Ishikawa (cell line): ENCODE data around the gene CTTNBP2.

Source experiments
- CEBPB ChIP-seq: IDR thresholded peaks from 2 replicates; pipeline ENCODE4 v1.6.1; 2012
- CREB1 ChIP-seq: IDR thresholded peaks from 2 replicates; pipeline ENCODE4 v1.6.1; 2012; ENCODE audit warnings: low read depth
- EP300 ChIP-seq: IDR thresholded peaks from 2 replicates; pipeline ENCODE4 v1.6.1; 2012; ENCODE audit warnings: borderline replicate concordance
- FOXM1 ChIP-seq: IDR thresholded peaks from 2 replicates; pipeline ENCODE4 v1.6.1; 2012; ENCODE audit warnings: low read depth, borderline replicate concordance
- TEAD4 ChIP-seq: IDR thresholded peaks from 2 replicates; pipeline ENCODE4 v1.6.1; 2012
- YY1 ChIP-seq: IDR thresholded peaks from 2 replicates; pipeline ENCODE4 v1.6.1; 2012; ENCODE audit warnings: low read depth
- ZBTB7A ChIP-seq: IDR thresholded peaks from 2 replicates; pipeline ENCODE4 v1.6.1; 2012; ENCODE audit warnings: low read depth
- TF ChIP-seq, protein P1 (sequence below): IDR thresholded peaks from 2 replicates; pipeline ENCODE4 v1.6.1; 2012; ENCODE audit warnings: low read depth, mild to moderate bottlenecking
- TF ChIP-seq, protein P2 (sequence below): IDR thresholded peaks from 2 replicates; pipeline ENCODE4 v1.6.1; 2012

DNA sequence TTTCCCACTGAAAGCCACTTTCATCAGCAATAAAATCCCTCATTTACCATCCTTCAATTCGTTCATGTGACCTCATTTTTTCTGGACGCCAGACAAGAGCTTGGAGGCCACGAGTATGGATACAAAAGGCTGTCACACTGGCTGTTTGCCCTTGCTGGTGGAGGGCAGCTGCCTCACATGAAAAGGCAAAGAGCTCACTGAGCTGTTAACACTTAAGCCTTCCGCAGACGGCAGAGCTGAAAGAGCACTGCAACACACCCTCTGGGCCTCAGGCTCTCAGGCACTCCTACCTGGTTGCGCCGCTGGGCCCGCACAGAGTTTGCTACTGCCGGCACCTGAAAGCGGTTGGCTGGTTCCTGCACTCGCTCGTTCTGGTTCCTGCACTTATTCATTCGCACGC, 199.9 kb downstream of the CTTNBP2 start:
- TF ChIP-seq, protein P1, sequence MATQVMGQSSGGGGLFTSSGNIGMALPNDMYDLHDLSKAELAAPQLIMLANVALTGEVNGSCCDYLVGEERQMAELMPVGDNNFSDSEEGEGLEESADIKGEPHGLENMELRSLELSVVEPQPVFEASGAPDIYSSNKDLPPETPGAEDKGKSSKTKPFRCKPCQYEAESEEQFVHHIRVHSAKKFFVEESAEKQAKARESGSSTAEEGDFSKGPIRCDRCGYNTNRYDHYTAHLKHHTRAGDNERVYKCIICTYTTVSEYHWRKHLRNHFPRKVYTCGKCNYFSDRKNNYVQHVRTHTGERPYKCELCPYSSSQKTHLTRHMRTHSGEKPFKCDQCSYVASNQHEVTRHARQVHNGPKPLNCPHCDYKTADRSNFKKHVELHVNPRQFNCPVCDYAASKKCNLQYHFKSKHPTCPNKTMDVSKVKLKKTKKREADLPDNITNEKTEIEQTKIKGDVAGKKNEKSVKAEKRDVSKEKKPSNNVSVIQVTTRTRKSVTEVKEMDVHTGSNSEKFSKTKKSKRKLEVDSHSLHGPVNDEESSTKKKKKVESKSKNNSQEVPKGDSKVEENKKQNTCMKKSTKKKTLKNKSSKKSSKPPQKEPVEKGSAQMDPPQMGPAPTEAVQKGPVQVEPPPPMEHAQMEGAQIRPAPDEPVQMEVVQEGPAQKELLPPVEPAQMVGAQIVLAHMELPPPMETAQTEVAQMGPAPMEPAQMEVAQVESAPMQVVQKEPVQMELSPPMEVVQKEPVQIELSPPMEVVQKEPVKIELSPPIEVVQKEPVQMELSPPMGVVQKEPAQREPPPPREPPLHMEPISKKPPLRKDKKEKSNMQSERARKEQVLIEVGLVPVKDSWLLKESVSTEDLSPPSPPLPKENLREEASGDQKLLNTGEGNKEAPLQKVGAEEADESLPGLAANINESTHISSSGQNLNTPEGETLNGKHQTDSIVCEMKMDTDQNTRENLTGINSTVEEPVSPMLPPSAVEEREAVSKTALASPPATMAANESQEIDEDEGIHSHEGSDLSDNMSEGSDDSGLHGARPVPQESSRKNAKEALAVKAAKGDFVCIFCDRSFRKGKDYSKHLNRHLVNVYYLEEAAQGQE: no peak
- TF ChIP-seq EP300: no peak
- TF ChIP-seq TEAD4: no peak
- TF ChIP-seq YY1: no peak
- TF ChIP-seq CREB1: no peak
- TF ChIP-seq, protein P2, sequence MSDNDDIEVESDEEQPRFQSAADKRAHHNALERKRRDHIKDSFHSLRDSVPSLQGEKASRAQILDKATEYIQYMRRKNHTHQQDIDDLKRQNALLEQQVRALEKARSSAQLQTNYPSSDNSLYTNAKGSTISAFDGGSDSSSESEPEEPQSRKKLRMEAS: no peak
- TF ChIP-seq CEBPB: no peak
- TF ChIP-seq FOXM1: no peak
- no peak for TF ChIP-seq ZBTB7A
